HepG2 (cell line): ENCODE data around the gene NUDT3. TPM values are rescaled to one million over a fixed set of nuclear protein-coding genes. Genes with fewer than 3 reads are reported as not detected.

Source experiments
- DBP ChIP-seq: sonication (generic); formaldehyde crosslinking; IDR thresholded peaks from 2 replicates; pipeline ENCODE4 v1.4.0; 2020; ENCODE audit warnings: missing genetic modification reagents; ENCODE audit errors: not compliant biosample characterization
- EEA1 ChIP-seq: sonication (generic); formaldehyde crosslinking; IDR thresholded peaks from 2 replicates; pipeline ENCODE4 v1.5.1; 2020; ENCODE audit warnings: mild to moderate bottlenecking, missing genetic modification reagents, borderline replicate concordance
- ISL2 ChIP-seq: sonication (generic); formaldehyde crosslinking; IDR thresholded peaks from 2 replicates; pipeline ENCODE4 v1.5.0; 2020; ENCODE audit warnings: missing genetic modification reagents
- LRRFIP1 ChIP-seq: sonication (generic); formaldehyde crosslinking; conservative IDR thresholded peaks from 2 replicates; pipeline ENCODE4 v1.4.0; 2020; ENCODE audit warnings: missing genetic modification reagents
- MED8 ChIP-seq: sonication (generic); formaldehyde crosslinking; IDR thresholded peaks from 2 replicates; pipeline ENCODE4 v1.8.1; 2023; ENCODE audit warnings: mild to moderate bottlenecking, missing genetic modification reagents; ENCODE audit not compliant: insufficient replicate concordance
- MXD3 ChIP-seq: IDR thresholded peaks from 2 replicates; pipeline ENCODE4 v1.6.1; 2016; ENCODE audit warnings: mild to moderate bottlenecking, missing biosample characterization, missing genetic modification reagents
- POLR2AphosphoS5 ChIP-seq: IDR thresholded peaks from 2 replicates; pipeline ENCODE4 v1.6.1; 2012; ENCODE audit warnings: low read depth, low read length
- REXO4 ChIP-seq: sonication (generic); formaldehyde crosslinking; IDR thresholded peaks from 2 replicates; pipeline ENCODE4 v1.8.0; 2022; ENCODE audit warnings: missing genetic modification reagents, mild to moderate bottlenecking, borderline replicate concordance
- SOX13 ChIP-seq, 3 experiments: fragments of 450-650 bp in 1 of 3; sonication (generic) in 1 of 3; formaldehyde crosslinking in 1 of 3; IDR thresholded peaks in 2 of 3; conservative IDR thresholded peaks in 1 of 3; 2 replicates each; pipeline versions ENCODE4 v1.5.0 to v1.6.1; 2016 to 2020; ENCODE audit warnings: antibody characterized with exemption in 1 of 3, mild to moderate bottlenecking in 1 of 3, missing compliant biosample characterization in 1 of 3, missing genetic modification reagents in 1 of 3, moderate library complexity in 1 of 3
- SRSF1 ChIP-seq: fragments of 200-400 bp; formaldehyde crosslinking; optimal IDR thresholded peaks from 2 replicates; pipeline ENCODE3; 2017; ENCODE audit warnings: mild to moderate bottlenecking, low read depth, low read length, moderate library complexity
- USF2 ChIP-seq, 2 experiments: sonication (generic) in 1 of 2; formaldehyde crosslinking in 1 of 2; IDR thresholded peaks; 2 replicates each; pipeline versions ENCODE4 v1.5.1 to v1.6.1; 2011 to 2020; ENCODE audit warnings: borderline replicate concordance in 1 of 2, low read depth in 1 of 2, low read length in 1 of 2, mild to moderate bottlenecking in 1 of 2, missing genetic modification reagents in 1 of 2, moderate library complexity in 1 of 2
- ZFP37 ChIP-seq: sonication (generic); formaldehyde crosslinking; IDR thresholded peaks from 2 replicates; pipeline ENCODE4 v1.4.0; 2020; ENCODE audit warnings: missing genetic modification reagents, borderline replicate concordance
- ZKSCAN8 ChIP-seq: IDR thresholded peaks from 2 replicates; pipeline ENCODE4 v1.6.1; 2016; ENCODE audit warnings: borderline replicate concordance, missing genetic modification reagents, missing compliant biosample characterization
- ZNF280D ChIP-seq: sonication (generic); formaldehyde crosslinking; IDR thresholded peaks from 2 replicates; pipeline ENCODE4 v1.5.1; 2020; ENCODE audit warnings: mild to moderate bottlenecking, missing genetic modification reagents
- ZNF367 ChIP-seq: sonication (generic); formaldehyde crosslinking; IDR thresholded peaks from 2 replicates; pipeline ENCODE4 v1.4.0; 2020; ENCODE audit warnings: missing genetic modification reagents, borderline replicate concordance
- ZNF749 ChIP-seq: sonication (generic); formaldehyde crosslinking; IDR thresholded peaks from 2 replicates; pipeline ENCODE4 v1.8.0; 2022; ENCODE audit warnings: mild to moderate bottlenecking, missing genetic modification reagents, moderate library complexity, borderline replicate concordance
- ZNF782 ChIP-seq: sonication (generic); formaldehyde crosslinking; IDR thresholded peaks from 2 replicates; pipeline ENCODE4 v1.4.0; 2020; ENCODE audit warnings: missing genetic modification reagents, mild to moderate bottlenecking, borderline replicate concordance
- polyA plus RNA-seq, 8 experiments: library from polyadenylated mRNA; depleted of rRNA in 3 of 8; stranded (reverse) in 7 of 8; unstranded in 1 of 8; fragments of >200 nt; fragmentation: Illumina TruSeq in 4 of 8; extraction: Trizol in 4 of 8; gene quantifications; 2 replicates each; pipeline versions ENCODE4 v1.2.1 to v1.2.3, GENCODE V29; 2011 to 2016; ENCODE audit warnings: low read depth in 4 of 8, missing spikeins in 1 of 8, mixed read lengths in 1 of 8; ENCODE audit not compliant: insufficient read depth in 1 of 8
- total RNA-seq, 5 experiments: library from RNA; depleted of rRNA; stranded (reverse); fragments of >200 nt; fragmentation: Illumina TruSeq; extraction: Trizol; gene quantifications; 2 replicates each; pipeline ENCODE4 v1.2.3, GENCODE V29; 2016; ENCODE audit warnings: low read depth in 1 of 5

The NUDT3 gene
- total and polyA plus RNA-seq, 2 of the 13 experiments (the other 11 are each of a cell fraction or from before 2014, with no cell fraction given): 20.2 to 20.6 TPM

GRCh38 chr6:34248727-34249468 is 143.6 kb downstream of the NUDT3 start, which contains the start of gene SMIM29 (continued):
- peak; percentile 82; the same call in 1 of the 2 replicates for TF ChIP-seq ZNF782 (CRISPR knock-in tag)
- TF ChIP-seq REXO4 (CRISPR knock-in tag): no peak
- peak; percentile 34; the same call in 1 of the 2 replicates for TF ChIP-seq ZFP37
- TF ChIP-seq POLR2AphosphoS5: peak; percentile 57; the same call in 1 of the 2 replicates
- no peak for TF ChIP-seq EEA1
- no peak; the same call in 1 of the 2 replicates for TF ChIP-seq ZKSCAN8 (CRISPR knock-in tag)
- TF ChIP-seq MXD3 (CRISPR knock-in tag): peak; percentile 46; the same call in 1 of the 2 replicates
- TF ChIP-seq LRRFIP1 (CRISPR knock-in tag): no peak
- TF ChIP-seq ZNF749 (CRISPR knock-in tag): peak; percentile 70; the same call in 1 of the 2 replicates
- no peak for TF ChIP-seq USF2 (IDR thresholded peaks at IDR 0.05; ENCODE audit: low read depth, low read length)
- no peak for TF ChIP-seq USF2 (CRISPR knock-in tag; IDR thresholded peaks at IDR 0.05; ENCODE audit: borderline replicate concordance)
- TF ChIP-seq SOX13 (IDR thresholded peaks at IDR 0.05): 0 out of 2 replicates have a peak, but pooled peaks have one; percentile 16
- peak in 1 of 2 experiments; percentile 3; a peak in 1 of 4 replicates for TF ChIP-seq SOX13 (CRISPR knock-in tag; conservative IDR thresholded peaks at IDR 0.05 in 1 of 2, IDR thresholded peaks at IDR 0.05 in 1 of 2)
- peak; percentile 35 for TF ChIP-seq MED8 (CRISPR knock-in tag)
- peak; percentile 66 for TF ChIP-seq ISL2 (CRISPR knock-in tag)
- TF ChIP-seq ZNF280D (CRISPR knock-in tag): no peak
- no peak for TF ChIP-seq ZNF367
- no peak for TF ChIP-seq SRSF1
- no peak for TF ChIP-seq DBP (CRISPR knock-in tag)
